ENCODE data around the gene SEC24D. TPM values are rescaled to one million over a fixed set of nuclear protein-coding genes. Genes with fewer than 3 reads are reported as not detected.

Gene SEC24D
- total and polyA plus RNA-seq, 2 of the 8 experiments (the other 6 are each of a cell fraction or from before 2014, with no cell fraction given), result 28.9 to 91.6 TPM

- Histone ChIP-seq H3K4me3 (ENCODE audit: extremely low read depth in 1 of 4, insufficient read depth in 2 of 4, low read depth in 3 of 4, low read length in 4 of 4) (no peak overlapping the region), H3K23me2 (ENCODE audit: low read depth, low read length) (no peaks in the 10 kb centered on the region), H3K4me1 (replicated peaks in 1 of 4; ENCODE audit: control insufficient read depth in 3 of 4, insufficient read depth in 4 of 4, low read length in 3 of 4) (peaks cover 0 to 4% (median 0%) of the 10 kb centered on the region in 4 experiments; a peak in 2 of 7 replicates), H2BK15ac (ENCODE audit: low read length) (no peak overlapping the region), H3K27ac (ENCODE audit: low read depth, low read length) (no peak overlapping the region), H2BK120ac (replicated peaks; ENCODE audit: low read depth, low read length) (no peak overlapping the region), H2BK5ac (ENCODE audit: low read depth, low read length) (no peak overlapping the region), H3K9me3 (ENCODE audit: insufficient read depth in 2 of 2, low read depth in 1 of 2, low read length in 1 of 2) (no peaks in the 10 kb centered on the region), H2BK20ac (ENCODE audit: low read length) (no peak overlapping the region), H3K4me2 (ENCODE audit: insufficient read depth in 1 of 2, low read depth in 2 of 2, low read length in 2 of 2) (no peak overlapping the region), H3K4ac (replicated peaks; ENCODE audit: insufficient read length, low read depth, low read length) (no peak overlapping the region), H2BK12ac (ENCODE audit: low read depth, low read length) (no peak overlapping the region), H4K5ac (ENCODE audit: insufficient read length, low read depth, low read length) (no peak overlapping the region), H3K79me1 (ENCODE audit: low read depth, low read length) (no peaks in the 10 kb centered on the region), H3K18ac (ENCODE audit: extremely low read depth, low read length) (no peak overlapping the region), H3K56ac (replicated peaks; ENCODE audit: insufficient read length, low read depth, low read length) (no peak overlapping the region), H4K20me1 (replicated peaks in 1 of 2; ENCODE audit: control insufficient read depth in 1 of 2, insufficient read depth in 2 of 2, low read length in 2 of 2) (no peaks in the 10 kb centered on the region), H4K91ac (replicated peaks; ENCODE audit: insufficient read length, low read length) (no peak overlapping the region), H3K23ac (ENCODE audit: insufficient read length) (no peak overlapping the region), H3K14ac (ENCODE audit: insufficient read length) (no peak overlapping the region), H3K36me3 (ENCODE audit: control insufficient read depth in 2 of 4, insufficient read depth in 4 of 4, low read length in 3 of 4) (peaks cover 4 to 37% (median 19%) of the 10 kb centered on the region in 4 experiments), H4K8ac (ENCODE audit: extremely low read depth, insufficient read depth, low read length) (no peak overlapping the region), H3K27me3 (replicated peaks in 1 of 4; ENCODE audit: control insufficient read depth in 3 of 4, extremely low read depth in 1 of 4, insufficient read depth in 3 of 4, low read length in 3 of 4) (no peaks in the 10 kb centered on the region), H2AK5ac (ENCODE audit: low read depth, low read length) (no peak overlapping the region), H2AFZ (ENCODE audit: low read length) (no peak overlapping the region), H3K79me2 (ENCODE audit: control insufficient read depth in 1 of 2, insufficient read depth in 2 of 2, low read length in 2 of 2) (no peaks in the 10 kb centered on the region), H3K9ac (replicated peaks in 1 of 4; ENCODE audit: extremely low read depth in 1 of 4, low read depth in 3 of 4, low read length in 3 of 4) (no peak overlapping the region)
- FAIRE-seq (no peak), DNase-seq (ENCODE audit: low read depth in 1 of 2, low spot score in 2 of 2) (no peak)
- TF ChIP-seq EZH2 (IDR thresholded peaks at IDR 0.05; ENCODE audit: low read depth, low read length, severe bottlenecking) (no peak), BRCA1 (IDR thresholded peaks at IDR 0.05; ENCODE audit: low read depth, low read length) (no peak), SIRT6 (IDR thresholded peaks at IDR 0.05; ENCODE audit: low read length) (no peak), POU5F1 (IDR thresholded peaks at IDR 0.05; ENCODE audit: low read depth, low read length) (no peak), FOSL1 (IDR thresholded peaks at IDR 0.05; ENCODE audit: insufficient read depth, low read depth, low read length) (no peak), POLR2AphosphoS5 (IDR thresholded peaks at IDR 0.05; ENCODE audit: low read depth, low read length) (no peak), RFX5 (IDR thresholded peaks at IDR 0.05; ENCODE audit: borderline replicate concordance, low read depth, low read length) (no peak), MAFK (IDR thresholded peaks at IDR 0.05; ENCODE audit: low read depth, low read length) (no peak), RXRA (IDR thresholded peaks at IDR 0.05; ENCODE audit: insufficient read depth, low read depth, low read length) (no peak), TEAD4 (IDR thresholded peaks at IDR 0.05; ENCODE audit: low read depth, low read length) (no peak), CREB1 (IDR thresholded peaks at IDR 0.05) (no peak), TCF12 (IDR thresholded peaks at IDR 0.05; ENCODE audit: low read depth, low read length) (no peak), ZNF274 (IDR thresholded peaks at IDR 0.05; ENCODE audit: borderline replicate concordance, extremely low read depth, low read length) (no peak)
- POLR2A ChIA-PET (ENCODE audit: partially characterized antibody), result interaction anchor here (0.6 kb wide), 1 partner anchor 125 kb away, joined by 3 read pairs; no protein-coding TSS in a partner anchor
- CTCF ChIA-PET (ENCODE audit: partially characterized antibody), result interaction anchor here (0.9 to 1.2 kb wide), 3 partner anchors 10 to 137 kb away, joined by 3 to 5 read pairs (median 4); no protein-coding TSS in a partner anchor
Measured at GRCh38 chr4:118753096-118753495, 82.8 kb downstream of the SEC24D start.
